Measurements from ENCODE around the gene KCTD7.
"Not testable (repeated sequence)": the region's sequence is repeated elsewhere in the genome, so short reads cannot be mapped to it uniquely, and the experiment has no call there.

The KCTD7 gene

DNA sequence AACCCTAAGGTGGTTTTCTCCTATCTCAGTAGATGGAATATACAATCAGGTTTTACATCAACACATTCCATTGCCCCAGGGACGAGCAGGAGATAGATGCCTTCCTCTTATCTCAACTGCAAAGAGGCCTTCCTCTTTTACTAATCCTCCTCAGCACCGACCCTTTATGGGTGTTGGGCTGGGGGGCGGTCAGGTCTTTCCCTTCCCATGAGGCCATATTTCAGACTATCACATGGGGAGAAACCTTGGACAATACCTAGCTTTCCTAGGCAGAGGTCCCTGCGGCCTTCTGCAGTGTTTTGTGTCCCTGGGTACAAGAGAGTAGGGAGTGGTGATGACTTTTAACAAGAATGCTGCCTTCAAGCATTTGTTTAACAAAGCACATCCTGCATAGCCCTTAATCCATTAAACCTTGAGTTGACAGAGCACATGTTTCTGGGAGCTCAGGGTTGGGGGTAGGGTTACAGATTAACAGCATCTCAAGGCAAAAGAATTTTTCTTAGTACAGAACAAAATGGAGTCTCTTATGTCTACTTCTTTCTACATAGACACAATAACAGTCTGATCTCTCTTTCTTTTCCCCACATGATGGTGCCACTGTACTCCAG, 9.2 kb upstream of the KCTD7 start:
- DNase-seq, result not testable (repeated sequence)

GRCh38 chr7:66626331-66626934, 2.2 kb upstream of the KCTD7 start:
- no peak for DNase-seq

DNA sequence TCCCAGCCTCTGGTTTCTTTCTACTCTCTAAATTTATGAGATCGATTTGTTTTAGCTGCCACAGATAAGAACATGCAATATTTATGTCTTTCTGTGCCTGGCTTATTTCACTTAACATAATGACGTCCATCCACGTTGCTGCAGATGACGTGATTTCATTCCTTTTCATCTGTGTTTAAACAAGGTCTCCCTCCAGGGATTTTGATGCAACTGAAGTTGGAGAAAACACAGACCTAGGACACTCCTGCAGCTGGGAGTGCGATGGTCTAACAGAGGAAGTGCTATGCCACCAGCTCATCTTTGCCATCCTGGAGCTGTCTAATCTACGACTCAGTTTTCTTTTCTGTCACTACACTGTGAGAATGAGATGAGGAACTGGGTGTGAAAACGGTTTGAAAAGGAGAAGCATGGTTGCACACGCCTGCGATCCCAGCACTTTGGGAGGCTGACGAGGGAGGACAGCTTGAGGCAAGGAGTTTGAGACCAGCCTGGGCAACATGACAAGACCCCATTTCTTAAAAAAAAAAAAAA, 1.5 kb upstream of the KCTD7 start:
- peak in 1 of 2 donors; percentile 18 for DNase-seq

- no peak for DNase-seq
These were observed 760 bp upstream of the KCTD7 start for GRCh38 chr7:66627881-66628360.

- no peak for DNase-seq
These were observed 761 bp downstream of the KCTD7 start for GRCh38 chr7:66629222-66630062.

- peak in 1 of 2 donors; percentile 8 for DNase-seq
These were observed 1.9 kb downstream of the KCTD7 start for GRCh38 chr7:66630531-66630930.

DNA sequence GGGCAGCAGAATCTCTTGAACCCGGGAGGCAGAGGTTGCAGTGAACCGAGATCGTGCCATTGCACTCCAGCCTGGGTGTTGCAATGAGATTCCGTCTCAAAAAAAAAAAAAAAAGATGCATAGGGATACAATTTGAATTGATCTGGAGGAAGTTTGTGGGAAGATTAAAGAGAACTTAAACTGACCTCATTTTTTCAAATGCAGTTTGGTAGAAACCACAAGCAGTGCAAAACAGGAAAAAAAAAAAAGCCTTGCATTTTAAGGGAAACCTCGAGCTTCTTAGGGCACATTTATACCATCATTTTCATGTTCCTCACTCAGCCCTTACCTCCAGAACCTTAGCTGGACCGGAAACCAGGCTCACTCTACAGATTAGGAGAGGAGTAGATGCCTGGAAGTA, 2.8 kb downstream of the KCTD7 start:
- peak in 1 of 2 donors; percentile 5 for DNase-seq

GRCh38 chr7:66634816-66635215, 6.1 kb downstream of the KCTD7 start:
- DNase-seq, result no peak

DNA sequence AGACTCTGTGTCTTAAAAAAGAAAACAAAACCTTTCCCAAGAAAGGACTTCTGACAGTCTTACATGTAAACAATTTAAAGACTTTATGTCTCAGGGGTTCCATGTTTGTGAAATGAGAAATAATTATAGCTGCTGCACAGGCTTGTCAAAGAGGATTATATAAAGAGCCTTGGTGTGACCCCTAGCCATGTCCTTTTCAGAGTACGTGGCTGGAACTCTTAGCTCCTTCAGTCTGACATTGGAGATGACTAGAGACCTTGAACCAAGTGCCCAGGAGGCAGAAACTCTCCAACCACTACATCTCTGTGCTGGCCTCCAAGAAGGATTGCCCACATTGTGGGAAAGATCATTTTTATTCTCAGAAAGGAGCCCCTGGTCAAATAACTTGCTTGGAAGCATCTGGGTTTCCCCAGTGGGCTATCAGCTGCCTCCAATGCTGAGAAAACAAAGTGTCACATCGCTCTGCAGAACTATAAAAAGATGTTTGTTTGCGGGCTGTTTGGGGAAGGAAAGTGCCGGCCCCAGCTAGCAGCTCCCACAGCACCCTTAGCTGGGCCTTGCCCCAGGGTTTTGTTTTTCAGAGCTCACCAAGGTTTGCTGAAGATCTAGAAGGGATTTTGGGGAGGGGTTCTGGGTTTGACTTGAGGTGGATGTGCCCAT, 6.8 kb downstream of the KCTD7 start:
- not testable (repeated sequence) for DNase-seq

DNA sequence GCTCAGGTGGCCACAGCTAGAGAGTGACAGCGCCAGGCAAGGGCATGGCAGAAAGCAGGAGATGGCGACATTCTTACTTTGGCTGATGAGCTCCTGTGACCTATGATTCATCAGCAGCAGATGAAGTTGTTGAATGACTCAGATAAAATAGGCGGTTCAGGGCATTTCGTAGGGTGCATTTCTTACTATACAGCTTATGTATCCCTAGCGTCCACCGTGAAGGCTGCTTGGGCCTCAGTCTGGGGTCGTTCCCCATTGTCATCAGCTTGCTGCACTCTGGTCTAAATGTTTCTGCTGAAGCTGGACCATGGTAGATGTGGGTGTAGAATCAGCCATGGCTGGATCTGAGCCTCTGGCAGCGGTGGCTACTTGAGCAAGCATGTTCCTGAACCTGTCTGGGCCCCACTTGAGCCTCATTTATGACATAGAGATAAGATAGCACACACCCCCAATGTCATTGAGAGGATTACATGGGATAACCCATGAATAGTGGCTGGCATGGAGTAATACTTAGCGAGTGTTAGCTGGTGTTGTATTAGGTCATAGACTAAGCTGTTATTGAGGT, 7.4 kb downstream of the KCTD7 start:
- peak in 1 of 2 donors; percentile 7 for DNase-seq

- DNase-seq, result no peak
These were observed 9.8 kb downstream of the KCTD7 start for GRCh38 chr7:66638309-66639099.

DNA sequence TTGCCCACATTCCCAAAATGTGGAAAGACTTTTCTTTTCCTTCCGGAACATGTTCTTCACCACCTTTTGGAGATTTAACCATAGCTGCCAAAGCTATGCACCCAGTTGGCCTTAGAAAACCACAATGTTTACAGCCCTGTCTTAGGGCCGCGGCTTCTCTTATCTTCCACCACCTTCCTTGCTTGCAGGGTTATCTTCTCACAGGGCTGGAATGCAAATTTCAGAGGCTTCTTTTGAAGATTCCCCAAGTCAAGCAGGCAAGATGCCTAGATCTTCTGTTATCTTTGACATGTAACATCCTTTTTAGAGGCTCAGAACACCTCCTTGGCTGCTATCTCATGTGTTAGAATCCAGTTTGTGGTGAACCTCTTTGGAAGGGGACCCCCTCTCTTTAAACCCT, 11.1 kb downstream of the KCTD7 start:
- DNase-seq, result no peak

DNA sequence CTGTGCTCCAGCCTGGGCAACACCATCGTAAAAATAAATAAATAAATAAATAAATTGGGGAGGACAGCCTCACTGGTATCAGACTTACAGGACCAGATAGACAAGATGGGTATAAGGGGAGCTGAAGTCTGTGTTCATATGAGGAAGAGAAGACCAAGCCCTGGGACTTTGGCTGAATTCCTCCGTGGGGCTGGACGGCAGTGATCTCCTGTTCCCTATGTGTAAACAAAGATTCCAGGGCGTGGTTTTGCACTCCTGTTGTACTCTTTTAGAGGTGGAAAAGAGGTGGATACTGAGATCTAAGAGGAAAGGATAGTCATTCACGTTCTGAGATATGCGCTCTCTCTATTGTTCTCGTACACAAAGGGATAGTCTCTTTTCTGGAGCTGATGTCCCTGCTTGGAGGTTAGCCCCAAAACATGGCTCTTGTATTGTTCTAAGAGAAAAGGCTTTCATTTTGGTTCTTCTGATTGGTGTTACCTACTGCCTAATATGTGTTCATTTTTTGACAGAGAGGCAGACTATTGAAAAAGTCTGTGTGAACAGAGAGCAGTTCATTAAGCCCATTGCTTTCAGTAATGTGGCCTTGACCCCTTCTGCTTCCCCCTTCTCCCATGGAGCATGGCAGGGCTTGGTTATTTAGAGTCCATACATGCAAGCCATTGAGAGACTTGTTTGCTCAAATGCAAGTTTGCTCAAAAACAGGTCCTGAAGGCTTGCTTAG, 12.3 kb downstream of the KCTD7 start:
- no peak for DNase-seq

GRCh38 chr7:66641526-66641871, 12.8 kb downstream of the KCTD7 start:
- DNase-seq, result no peak

DNA sequence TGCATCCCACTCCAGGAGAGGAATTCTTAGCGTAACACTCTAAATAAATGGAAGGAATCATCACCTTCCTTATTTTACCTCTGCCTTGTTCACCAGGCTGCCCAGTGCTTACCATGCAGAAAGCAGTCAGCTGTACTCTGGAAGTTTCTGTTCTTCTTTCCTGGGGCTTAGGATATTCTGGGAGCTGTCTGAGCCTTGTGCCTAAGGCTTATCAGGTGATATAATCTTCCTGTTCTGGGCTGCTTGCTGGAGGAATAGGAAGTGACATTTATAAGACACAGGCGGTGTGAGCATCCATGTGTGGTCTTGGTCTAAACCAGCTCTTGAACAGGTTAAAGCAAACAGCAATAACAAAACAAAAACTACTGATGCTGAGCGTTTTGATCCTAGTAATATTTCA, 13.5 kb downstream of the KCTD7 start:
- DNase-seq, result no peak

- DNase-seq, result no peak
These were observed 14.3 kb downstream of the KCTD7 start for GRCh38 chr7:66642932-66643331.

GRCh38 chr7:66643395-66643794, 14.7 kb downstream of the KCTD7 start:
- no peak for DNase-seq

DNA sequence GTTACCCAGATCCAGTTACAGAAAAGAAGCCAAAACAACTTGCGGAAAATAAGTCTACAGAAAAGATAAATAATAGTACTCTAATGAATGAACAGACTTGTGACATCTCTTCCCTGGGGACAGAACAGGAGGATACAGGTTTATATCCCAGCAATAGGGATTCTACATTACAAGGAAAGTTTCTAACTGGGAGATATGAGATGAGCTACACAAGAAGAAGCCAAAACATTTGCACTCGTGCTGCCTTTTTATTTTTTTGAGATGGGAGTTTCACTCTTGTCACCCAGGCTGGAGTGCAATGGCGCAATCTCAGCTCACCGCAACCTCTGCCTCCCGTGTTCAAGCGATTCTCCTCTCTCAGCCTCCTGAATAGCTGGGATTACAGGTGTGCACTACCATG, 22.3 kb downstream of the KCTD7 start:
- not testable (repeated sequence) for DNase-seq

DNA sequence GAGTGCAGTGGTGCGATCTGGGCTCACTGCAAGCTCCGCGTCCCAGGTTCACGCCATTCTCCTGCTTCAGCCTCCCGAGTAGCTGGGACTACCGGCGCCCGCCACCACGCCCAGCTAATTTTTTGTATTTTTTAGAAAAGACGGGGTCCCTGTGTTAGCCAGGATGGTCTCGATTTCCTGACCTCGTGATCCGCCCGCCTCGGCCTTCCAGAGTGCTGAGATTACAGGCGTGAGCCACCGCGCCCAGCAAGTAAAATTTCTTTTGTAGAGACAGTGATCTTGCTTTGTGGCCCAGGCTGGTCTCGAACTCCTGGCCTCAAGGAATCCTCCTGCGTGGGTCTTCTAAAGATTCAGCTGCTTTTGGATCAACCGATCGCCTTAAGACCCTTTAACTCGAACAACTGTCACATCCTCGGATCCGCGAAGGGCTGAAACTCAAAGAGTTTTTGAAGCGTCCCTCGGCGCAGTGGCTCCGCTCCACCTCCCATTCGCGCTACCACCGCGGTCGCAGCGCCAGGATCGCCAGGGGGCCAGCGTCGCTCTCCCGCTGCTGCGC, 25.1 kb downstream of the KCTD7 start:
- DNase-seq, result not testable (repeated sequence)

- peak; percentile 90 to 97 for DNase-seq
These were observed 25.8 kb downstream of the KCTD7 start for GRCh38 chr7:66654275-66655112.
